Gastroesophageal sphincter (tissue), 4 donors: ENCODE results near the gene MADCAM1. TPM values are rescaled to one million over a fixed set of nuclear protein-coding genes. Genes with fewer than 3 reads are reported as not detected.

Experiments
- ATAC-seq: fragments of 150-250 bp; one replicate; pipeline ENCODE4 v1.9.1; 2016; ENCODE audit warnings: mild to moderate bottlenecking, moderate library complexity
- H3K27ac ChIP-seq, 4 donors: fragments of 200-600 bp; sonication (generic) in 3 of 4; 1 replicate in 3 of 4; 2 replicates in 1 of 4; pipeline ENCODE4 v1.5.1; 2016 to 2019
- H3K27me3 ChIP-seq: fragments of 200-600 bp; sonication (generic); one replicate; pipeline ENCODE4 v1.5.1; 2019
- H3K36me3 ChIP-seq, 2 donors: fragments of 200-600 bp; sonication (generic); one replicate each; pipeline ENCODE4 v1.5.1; 2019; ENCODE audit warnings: control low read depth in 1 of 2
- H3K4me1 ChIP-seq, 3 donors: fragments of 200-600 bp; sonication (generic); 1 replicate in 2 of 3; 2 replicates in 1 of 3; pipeline ENCODE4 v1.5.1; 2016 to 2019; ENCODE audit warnings: control low read depth in 2 of 3
- H3K4me3 ChIP-seq, 2 donors: fragments of 200-600 bp; sonication (generic); one replicate each; pipeline ENCODE4 v1.5.1; 2019; ENCODE audit warnings: mild to moderate bottlenecking in 1 of 2, moderate library complexity in 1 of 2
- H3K9me3 ChIP-seq, 3 donors: fragments of 200-600 bp; sonication (generic); one replicate each; pipeline ENCODE4 v1.5.1; 2017 to 2019; ENCODE audit warnings: control low read depth in 2 of 3
- CTCF ChIP-seq, 4 experiments: fragments of 200-600 bp in 2 of 4; fragments of 450-650 bp in 2 of 4; sonication (generic) in 1 of 4; IDR thresholded peaks; one replicate each; pipeline ENCODE4 v1.5.1; 2017 to 2019; ENCODE audit warnings: antibody characterized with exemption in 4 of 4, mild to moderate bottlenecking in 2 of 4, moderate library complexity in 2 of 4
- EP300 ChIP-seq: sonication (generic); formaldehyde crosslinking; IDR thresholded peaks from one replicate; pipeline ENCODE4 v1.6.1; 2017; ENCODE audit warnings: antibody characterized with exemption, mild to moderate bottlenecking
- POLR2A ChIP-seq, 2 donors: fragments of 450-650 bp; IDR thresholded peaks; one replicate each; pipeline ENCODE4 v1.6.1; 2017; ENCODE audit warnings: antibody characterized with exemption in 2 of 2, mild to moderate bottlenecking in 2 of 2, moderate library complexity in 1 of 2
- POLR2AphosphoS5 ChIP-seq: sonication (generic); formaldehyde crosslinking; IDR thresholded peaks from one replicate; pipeline ENCODE4 v1.6.1; 2017; ENCODE audit warnings: antibody characterized with exemption
- WGBS, 2 donors: methylation state at CpG; one replicate each; pipeline ENCODE4 v1.1.5; 2018; ENCODE audit warnings: low coverage in 1 of 2; 5-methylcytosine and 5-hydroxymethylcytosine counted together
- total RNA-seq, 4 donors: library from RNA; depleted of rRNA; stranded (reverse); fragments of >200 nt; gene quantifications; one replicate each; pipeline ENCODE4 v1.1.0, GENCODE V29; 2016

MADCAM1 gene
- total RNA-seq, 4 donors from 2014 or later, result 0.20 to 0.46 (median 0.40) TPM; not detected in 1

GRCh38 chr19:495402-496111, 729 bp upstream of the MADCAM1 start:
- H3K4me1 ChIP-seq, result peaks cover 0 to 30% (median 8%) of the 10 kb centered on the region in 3 donors
- 6% methylated on average over 6 of the region's 32 CpGs; no CpG with 5 or more reads in 1 of the 2 donors for WGBS, 2 donors
- no peak overlapping the region for H3K4me3 ChIP-seq
- ATAC-seq, result no peak
- no peak overlapping the region for H3K27ac ChIP-seq
- peaks cover 60% of the 10 kb centered on the region for H3K27me3 ChIP-seq
- no peaks in the 10 kb centered on the region for H3K9me3 ChIP-seq
- no peaks in the 10 kb centered on the region for H3K36me3 ChIP-seq
- TF ChIP-seq EP300 (no peak), CTCF (IDR thresholded peaks at IDR 0.05) (peak in 3 of 4 experiments; percentile 35 to 71 (median 60))

GRCh38 chr19:496986-497385, 700 bp downstream of the MADCAM1 start:
- TF ChIP-seq CTCF (IDR thresholded peaks at IDR 0.05) (no peak), POLR2AphosphoS5 (no peak), POLR2A (IDR thresholded peaks at IDR 0.05) (no peak), EP300 (no peak)
- Histone ChIP-seq H3K9me3 (no peaks in the 10 kb centered on the region), H3K27ac (no peak overlapping the region), H3K27me3 (peaks cover 64% of the 10 kb centered on the region), H3K36me3 (no peaks in the 10 kb centered on the region), H3K4me1 (peaks cover 0 to 30% (median 8%) of the 10 kb centered on the region in 3 donors), H3K4me3 (no peak overlapping the region)
- ATAC-seq, result no peak
- 0% methylated on average over 1 of the region's 18 CpGs; no CpG with 5 or more reads in 1 of the 2 donors for WGBS, 2 donors

- H3K27me3 ChIP-seq, result peaks cover 64% of the 10 kb centered on the region
- H3K9me3 ChIP-seq, result no peaks in the 10 kb centered on the region
- no peak for TF ChIP-seq POLR2A (IDR thresholded peaks at IDR 0.05)
- TF ChIP-seq POLR2AphosphoS5, result no peak
- WGBS, 2 donors, result 0 to 8% methylated on average over 1 to 2 of the region's 36 CpGs
- H3K36me3 ChIP-seq, result no peaks in the 10 kb centered on the region
- ATAC-seq, result no peak
- peaks cover 0 to 30% (median 8%) of the 10 kb centered on the region in 3 donors for H3K4me1 ChIP-seq
- peak overlapping the region in 1 of 2 donors; percentile 23 for H3K4me3 ChIP-seq
- no peak overlapping the region for H3K27ac ChIP-seq
Observed at GRCh38 chr19:497491-497868, 1.2 kb downstream of the MADCAM1 start.

- no peak for ATAC-seq
- WGBS, 2 donors, result 10% methylated on average over 2 of the region's 50 CpGs; no CpG with 5 or more reads in 1 of the 2 donors
- Histone ChIP-seq H3K4me1 (peaks cover 0 to 30% (median 8%) of the 10 kb centered on the region in 3 donors), H3K27ac (no peak overlapping the region), H3K27me3 (peaks cover 64% of the 10 kb centered on the region), H3K36me3 (no peaks in the 10 kb centered on the region), H3K4me3 (peak overlapping the region in 1 of 2 donors; percentile 23), H3K9me3 (no peaks in the 10 kb centered on the region)
- TF ChIP-seq CTCF (IDR thresholded peaks at IDR 0.05) (no peak), POLR2A (IDR thresholded peaks at IDR 0.05) (no peak)
Observed at GRCh38 chr19:497869-498510, 1.7 kb downstream of the MADCAM1 start.

GRCh38 chr19:498511-498891, 2.2 kb downstream of the MADCAM1 start:
- no peak overlapping the region for H3K27ac ChIP-seq
- no peak overlapping the region for H3K4me3 ChIP-seq
- no peaks in the 10 kb centered on the region for H3K9me3 ChIP-seq
- peaks cover 0 to 30% (median 8%) of the 10 kb centered on the region in 3 donors for H3K4me1 ChIP-seq
- TF ChIP-seq CTCF (IDR thresholded peaks at IDR 0.05), result no peak
- no peak for TF ChIP-seq POLR2AphosphoS5
- TF ChIP-seq EP300, result no peak
- TF ChIP-seq POLR2A (IDR thresholded peaks at IDR 0.05), result no peak
- H3K27me3 ChIP-seq, result peaks cover 64% of the 10 kb centered on the region
- H3K36me3 ChIP-seq, result no peaks in the 10 kb centered on the region
- WGBS, 2 donors, result 43% methylated on average over 7 of the region's 26 CpGs; no CpG with 5 or more reads in 1 of the 2 donors
- ATAC-seq, result no peak
